Measurements from ENCODE around the gene KANSL1.

Gene KANSL1

DNA sequence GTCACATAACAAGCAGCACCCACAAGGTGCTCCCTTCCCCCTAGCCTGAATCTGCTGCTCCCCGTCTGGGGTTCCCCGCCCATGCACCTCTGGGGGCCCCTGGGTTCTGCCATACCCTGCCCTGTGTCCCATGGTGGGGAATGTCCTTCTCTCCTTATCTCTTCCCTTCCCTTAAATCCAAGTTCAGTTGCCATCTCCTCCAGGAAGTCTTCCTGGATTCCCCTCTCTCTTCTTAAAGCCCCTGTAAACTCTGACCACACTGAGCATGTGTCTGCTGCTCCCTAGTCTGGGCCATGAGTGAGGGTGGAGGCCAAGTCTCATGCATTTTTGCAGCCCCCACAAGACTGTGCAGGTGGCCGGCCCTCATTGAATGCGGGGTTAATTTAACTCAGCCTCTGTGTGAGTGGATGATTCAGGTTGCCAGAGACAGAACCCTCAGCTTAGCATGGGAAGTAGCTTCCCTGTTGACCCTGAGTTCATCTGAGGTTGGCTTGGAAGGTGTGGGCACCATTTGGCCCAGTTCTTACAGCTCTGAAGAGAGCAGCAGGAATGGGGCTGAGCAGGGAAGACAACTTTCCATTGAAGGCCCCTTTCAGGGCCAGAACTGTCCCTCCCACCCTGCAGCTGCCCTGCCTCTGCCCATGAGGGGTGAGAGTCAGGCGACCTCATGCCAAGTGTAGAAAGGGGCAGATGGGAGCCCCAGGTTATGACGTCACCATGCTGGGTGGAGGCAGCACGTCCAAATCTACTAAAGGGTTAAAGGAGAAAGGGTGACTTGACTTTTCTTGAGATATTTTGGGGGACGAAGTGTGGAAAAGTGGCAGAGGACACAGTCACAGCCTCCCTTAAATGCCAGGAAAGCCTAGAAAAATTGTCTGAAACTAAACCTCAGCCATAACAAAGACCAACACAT lies 194.0 kb downstream of the KANSL1 start, which contains the start of gene STH:
TSS of gene STH (plus strand) at position 264 of the 913 bp plus-strand sequence. CDS start at position 294, 30 bp downstream.
- no peak for DNase-seq (ENCODE audit: low spot score)

DNA sequence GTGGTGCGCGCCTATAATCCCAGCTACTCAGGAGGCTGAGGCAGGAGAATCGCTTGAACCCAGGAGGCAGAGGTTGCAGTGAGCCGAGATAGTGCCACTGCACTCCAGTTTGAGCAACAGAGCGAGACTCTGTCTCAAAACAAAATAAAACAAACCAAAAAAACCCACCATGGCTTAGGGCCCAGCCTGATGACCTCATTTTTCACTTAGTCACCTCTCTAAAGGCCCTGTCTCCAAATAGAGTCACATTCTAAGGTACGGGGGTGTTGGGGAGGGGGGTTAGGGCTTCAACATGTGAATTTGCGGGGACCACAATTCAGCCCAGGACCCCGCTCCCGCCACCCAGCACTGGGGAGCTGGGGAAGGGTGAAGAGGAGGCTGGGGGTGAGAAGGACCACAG lies 195.6 kb downstream of the KANSL1 start:
- no peak for DNase-seq (ENCODE audit: low spot score)

DNA sequence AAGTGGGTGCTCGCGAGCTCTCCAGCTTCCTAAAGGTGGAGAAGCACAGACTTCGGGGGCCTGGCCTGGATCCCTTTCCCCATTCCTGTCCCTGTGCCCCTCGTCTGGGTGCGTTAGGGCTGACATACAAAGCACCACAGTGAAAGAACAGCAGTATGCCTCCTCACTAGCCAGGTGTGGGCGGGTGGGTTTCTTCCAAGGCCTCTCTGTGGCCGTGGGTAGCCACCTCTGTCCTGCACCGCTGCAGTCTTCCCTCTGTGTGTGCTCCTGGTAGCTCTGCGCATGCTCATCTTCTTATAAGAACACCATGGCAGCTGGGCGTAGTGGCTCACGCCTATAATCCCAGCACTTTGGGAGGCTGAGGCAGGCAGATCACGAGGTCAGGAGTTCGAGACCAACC lies 196.1 kb downstream of the KANSL1 start:
- DNase-seq (ENCODE audit: low spot score): no peak

GRCh38 chr17:45996282-45996937 lies 196.8 kb downstream of the KANSL1 start:
- DNase-seq (ENCODE audit: low spot score): no peak

DNA sequence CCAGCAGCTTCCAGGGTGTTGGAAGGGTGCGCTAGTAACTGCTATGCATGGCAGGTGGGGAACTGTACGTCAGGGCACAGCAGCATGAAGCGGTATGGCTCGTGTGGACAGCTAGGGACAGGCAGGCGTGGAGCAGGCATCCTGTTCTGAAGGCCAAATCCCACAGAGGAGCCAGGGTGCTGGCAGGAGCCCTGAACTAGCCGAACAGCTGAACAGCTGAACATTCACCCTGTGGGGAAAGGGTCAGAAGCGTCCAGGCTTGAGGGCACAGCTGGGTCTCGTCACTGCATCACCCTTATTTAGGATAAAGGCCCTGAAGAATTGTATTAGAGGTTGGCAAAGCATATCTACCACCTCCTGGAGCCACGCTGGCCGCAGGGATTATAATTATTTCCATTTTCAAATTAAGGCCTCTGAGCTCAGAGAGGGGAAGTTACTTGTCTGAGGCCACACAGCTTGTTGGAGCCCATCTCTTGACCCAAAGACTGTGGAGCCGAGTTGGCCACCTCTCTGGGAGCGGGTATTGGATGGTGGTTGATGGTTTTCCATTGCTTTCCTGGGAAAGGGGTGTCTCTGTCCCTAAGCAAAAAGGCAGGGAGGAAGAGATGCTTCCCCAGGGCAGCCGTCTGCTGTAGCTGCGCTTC lies 197.5 kb downstream of the KANSL1 start:
- no peak for DNase-seq (ENCODE audit: low spot score)

DNA sequence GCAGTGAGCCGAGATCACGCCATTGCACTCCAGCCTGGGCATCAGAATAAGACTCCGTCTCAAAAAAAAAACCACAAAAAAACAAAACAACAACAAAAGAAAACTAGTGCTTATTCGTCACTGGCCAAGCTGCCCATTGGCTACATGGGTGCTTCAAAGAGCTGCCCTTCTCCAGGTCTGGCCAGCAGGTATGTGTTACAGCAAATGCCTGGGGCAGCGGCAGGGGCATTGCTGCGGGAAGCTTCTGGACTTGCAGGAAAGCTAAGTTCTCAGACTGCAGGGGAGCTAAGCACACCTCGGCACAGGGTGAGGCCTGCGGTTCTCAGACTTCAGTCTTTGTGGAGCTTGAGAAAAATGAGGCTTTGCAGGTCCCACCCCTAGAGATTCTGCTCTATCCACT lies 198.2 kb downstream of the KANSL1 start:
- DNase-seq (ENCODE audit: low spot score): no peak

DNA sequence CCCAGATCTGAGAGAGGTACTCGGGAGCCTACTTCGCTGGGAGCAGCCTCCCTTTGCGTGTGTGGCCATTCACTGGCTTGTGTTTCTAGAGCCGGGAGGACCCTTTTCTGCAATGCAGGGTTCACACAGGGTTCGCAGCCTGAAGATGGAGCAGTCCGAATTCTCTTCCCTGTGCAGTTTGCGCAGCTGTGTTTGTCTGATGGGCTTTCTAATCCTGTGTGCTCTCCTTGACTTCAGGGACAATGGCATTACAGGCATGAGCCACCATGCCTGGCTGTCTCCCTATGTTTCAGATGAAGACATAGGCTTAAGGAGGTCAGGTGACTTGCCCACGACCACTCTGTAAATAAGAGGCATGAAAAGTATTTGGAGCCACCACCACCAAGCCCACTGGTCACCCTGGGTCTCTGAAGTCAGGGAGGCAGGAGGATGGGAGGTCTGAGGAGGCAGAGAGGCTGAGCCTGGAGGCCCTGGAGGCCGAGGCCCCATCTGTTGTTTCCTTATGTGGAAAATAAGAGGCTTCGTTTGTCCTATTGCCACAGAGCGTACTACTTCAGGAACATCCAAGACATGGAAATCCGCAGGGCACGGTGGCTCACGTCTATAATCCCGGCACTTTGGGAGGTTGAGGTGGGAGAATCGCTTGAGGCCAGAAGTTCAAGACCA lies 199.1 kb downstream of the KANSL1 start:
- DNase-seq (ENCODE audit: low spot score): no peak

DNA sequence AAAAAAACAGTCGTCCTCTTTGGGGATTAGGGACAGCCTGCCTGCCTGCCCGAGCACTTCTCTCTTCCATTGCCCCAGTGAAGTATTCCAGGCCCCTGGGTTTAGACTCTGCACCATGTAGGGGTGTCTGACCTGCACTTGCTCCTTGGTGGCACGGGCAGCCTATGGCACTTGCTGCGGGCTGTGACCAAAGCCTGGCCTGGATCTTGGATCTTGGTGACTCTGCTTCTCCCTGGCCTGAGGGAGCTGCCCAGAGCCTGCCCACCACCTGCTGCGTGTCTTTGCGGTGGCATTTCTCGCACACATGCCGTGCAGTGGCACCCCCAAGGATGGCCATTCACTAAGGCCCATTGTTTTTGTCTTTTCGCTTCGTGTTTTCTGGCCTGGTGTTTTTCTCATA lies 200.3 kb downstream of the KANSL1 start:
- DNase-seq (ENCODE audit: low spot score): no peak

- DNase-seq (ENCODE audit: low spot score): no peak
Observed at GRCh38 chr17:45992175-45992574, 201.1 kb downstream of the KANSL1 start.

- no peak for DNase-seq (ENCODE audit: low spot score)
Observed at GRCh38 chr17:45991341-45991740, 201.9 kb downstream of the KANSL1 start.

- no peak for DNase-seq (ENCODE audit: low spot score)
Observed at GRCh38 chr17:45990886-45991285, 202.3 kb downstream of the KANSL1 start.

- DNase-seq (ENCODE audit: low spot score): no peak
Observed at GRCh38 chr17:45989759-45990158, 203.5 kb downstream of the KANSL1 start.

DNA sequence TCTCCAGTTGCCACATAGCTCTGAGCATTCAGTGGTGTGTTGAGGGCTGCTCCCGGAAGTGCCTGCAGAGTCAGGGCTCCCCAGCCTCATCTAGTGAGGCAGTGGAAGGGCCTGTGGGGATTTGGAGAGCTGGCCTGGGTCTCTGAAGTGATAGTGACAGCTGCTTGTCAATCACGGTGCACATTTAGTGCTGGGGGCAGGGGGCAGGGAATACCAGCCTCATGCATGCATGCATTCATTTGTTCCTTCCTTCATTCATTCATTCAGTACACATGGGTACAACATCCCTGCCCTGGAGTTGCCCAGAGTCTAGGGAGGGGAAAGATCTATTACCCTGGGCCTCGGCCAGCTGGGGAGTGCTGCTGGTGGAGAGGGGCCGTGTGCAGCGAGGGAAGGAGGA lies 205.5 kb downstream of the KANSL1 start:
- no peak for DNase-seq (ENCODE audit: low spot score)

DNA sequence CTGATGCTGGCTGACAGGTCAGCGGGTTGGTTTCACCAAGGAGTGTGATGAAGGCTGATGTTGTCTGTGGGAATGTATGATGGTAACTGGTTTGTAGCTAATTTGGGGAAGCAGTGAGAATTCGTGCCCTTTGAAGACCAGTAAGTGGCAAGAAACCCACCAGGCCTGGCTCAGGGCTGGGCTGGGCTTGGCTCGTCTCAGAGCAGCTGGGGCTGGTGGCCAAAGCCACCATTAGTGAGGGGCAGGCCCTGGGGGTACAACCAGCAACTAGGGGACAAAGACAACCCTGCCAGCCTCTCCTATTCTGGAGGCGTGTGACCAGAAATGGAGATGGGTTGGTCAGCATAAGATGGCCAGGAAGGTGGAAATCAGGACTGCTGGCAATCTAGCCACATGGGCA lies 207.2 kb downstream of the KANSL1 start:
- DNase-seq (ENCODE audit: low spot score): no peak

DNA sequence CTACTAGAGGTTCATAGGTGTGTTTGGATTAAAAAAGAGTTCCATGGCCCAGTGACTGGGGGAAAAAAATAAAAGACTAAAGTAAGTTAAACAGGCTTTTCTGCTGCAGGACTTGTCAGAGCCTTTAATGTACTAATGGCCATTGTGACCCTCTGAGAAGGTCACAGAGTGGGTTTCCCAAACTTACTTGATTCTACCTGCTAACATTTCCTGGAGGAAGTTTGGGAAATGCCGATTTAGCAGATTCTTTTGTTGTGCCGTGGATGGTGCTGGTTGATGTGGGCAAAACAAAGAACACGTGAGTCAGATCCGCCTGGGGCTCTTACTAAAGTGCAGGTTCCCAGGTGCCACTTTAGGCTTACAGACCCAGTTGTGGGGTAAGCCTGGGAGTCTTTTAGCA lies 207.8 kb downstream of the KANSL1 start:
- no peak for DNase-seq (ENCODE audit: low spot score)

DNA sequence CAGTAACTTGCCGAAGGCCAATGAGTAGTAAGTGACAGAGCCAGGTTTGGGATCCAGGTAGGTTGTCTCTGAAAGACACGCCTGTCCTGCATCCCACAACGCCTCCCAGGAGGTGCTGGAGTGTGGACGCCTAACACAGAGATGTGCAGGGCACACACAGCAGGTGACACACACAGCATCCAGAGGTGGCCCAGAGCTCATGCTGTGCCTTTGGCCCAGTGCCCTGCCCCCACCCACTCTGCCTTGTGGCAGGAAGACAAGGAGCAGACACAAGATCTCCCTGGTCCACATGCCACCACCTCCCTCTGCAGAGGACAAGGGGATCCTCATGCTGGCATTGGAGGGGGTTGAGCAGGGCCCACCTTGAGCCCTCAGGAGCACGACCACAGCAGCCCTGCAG lies 208.9 kb downstream of the KANSL1 start:
- DNase-seq (ENCODE audit: low spot score): no peak

GRCh38 chr17:45983614-45984310 lies 209.5 kb downstream of the KANSL1 start:
- no peak for DNase-seq (ENCODE audit: low spot score)

DNA sequence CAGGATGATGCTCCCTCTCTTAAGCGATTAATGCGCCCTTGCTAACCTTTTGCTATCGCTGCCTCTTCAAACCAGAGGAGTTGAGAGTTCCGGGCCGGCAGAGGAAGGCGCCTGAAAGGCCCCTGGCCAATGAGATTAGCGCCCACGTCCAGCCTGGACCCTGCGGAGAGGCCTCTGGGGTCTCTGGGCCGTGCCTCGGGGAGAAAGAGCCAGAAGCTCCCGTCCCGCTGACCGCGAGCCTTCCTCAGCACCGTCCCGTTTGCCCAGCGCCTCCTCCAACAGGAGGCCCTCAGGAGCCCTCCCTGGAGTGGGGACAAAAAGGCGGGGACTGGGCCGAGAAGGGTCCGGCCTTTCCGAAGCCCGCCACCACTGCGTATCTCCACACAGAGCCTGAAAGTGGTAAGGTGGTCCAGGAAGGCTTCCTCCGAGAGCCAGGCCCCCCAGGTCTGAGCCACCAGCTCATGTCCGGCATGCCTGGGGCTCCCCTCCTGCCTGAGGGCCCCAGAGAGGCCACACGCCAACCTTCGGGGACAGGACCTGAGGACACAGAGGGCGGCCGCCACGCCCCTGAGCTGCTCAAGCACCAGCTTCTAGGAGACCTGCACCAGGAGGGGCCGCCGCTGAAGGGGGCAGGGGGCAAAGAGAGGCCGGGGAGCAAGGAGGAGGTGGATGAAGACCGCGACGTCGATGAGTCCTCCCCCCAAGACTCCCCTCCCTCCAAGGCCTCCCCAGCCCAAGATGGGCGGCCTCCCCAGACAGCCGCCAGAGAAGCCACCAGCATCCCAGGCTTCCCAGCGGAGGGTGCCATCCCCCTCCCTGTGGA lies 210.2 kb downstream of the KANSL1 start:
- DNase-seq (ENCODE audit: low spot score): no peak

GRCh38 chr17:45981306-45981705 lies 211.9 kb downstream of the KANSL1 start:
- DNase-seq (ENCODE audit: low spot score): no peak

- DNase-seq (ENCODE audit: low spot score): no peak
Observed at GRCh38 chr17:45980855-45981254, 212.4 kb downstream of the KANSL1 start.

Measured in SW480 (cell line).